Endometrial microvascular endothelial cells (primary cell): ENCODE results near the gene OTUD4. TPM values are rescaled to one million over a fixed set of nuclear protein-coding genes. Genes with fewer than 3 reads are reported as not detected.
"Not testable (repeated sequence)": the region's sequence is repeated elsewhere in the genome, so short reads cannot be mapped to it uniquely, and the experiment has no call there.

Experiments
- in situ Hi-C: cut with HindIII; loops from 2 replicates; pipeline ENCODE4 v1.10.0; 2017; ENCODE audit warnings: low sequenced_read_pairs, low pct_unique_long_range_greater_than_20kb; ENCODE audit errors: inconsistent ontology term
- total RNA-seq: library from RNA; depleted of rRNA; stranded (reverse); fragments of >200 nt; gene quantifications from one replicate; pipeline ENCODE4 v1.2.3, GENCODE V29; 2015; ENCODE audit errors: inconsistent ontology term

Gene OTUD4, protein sequence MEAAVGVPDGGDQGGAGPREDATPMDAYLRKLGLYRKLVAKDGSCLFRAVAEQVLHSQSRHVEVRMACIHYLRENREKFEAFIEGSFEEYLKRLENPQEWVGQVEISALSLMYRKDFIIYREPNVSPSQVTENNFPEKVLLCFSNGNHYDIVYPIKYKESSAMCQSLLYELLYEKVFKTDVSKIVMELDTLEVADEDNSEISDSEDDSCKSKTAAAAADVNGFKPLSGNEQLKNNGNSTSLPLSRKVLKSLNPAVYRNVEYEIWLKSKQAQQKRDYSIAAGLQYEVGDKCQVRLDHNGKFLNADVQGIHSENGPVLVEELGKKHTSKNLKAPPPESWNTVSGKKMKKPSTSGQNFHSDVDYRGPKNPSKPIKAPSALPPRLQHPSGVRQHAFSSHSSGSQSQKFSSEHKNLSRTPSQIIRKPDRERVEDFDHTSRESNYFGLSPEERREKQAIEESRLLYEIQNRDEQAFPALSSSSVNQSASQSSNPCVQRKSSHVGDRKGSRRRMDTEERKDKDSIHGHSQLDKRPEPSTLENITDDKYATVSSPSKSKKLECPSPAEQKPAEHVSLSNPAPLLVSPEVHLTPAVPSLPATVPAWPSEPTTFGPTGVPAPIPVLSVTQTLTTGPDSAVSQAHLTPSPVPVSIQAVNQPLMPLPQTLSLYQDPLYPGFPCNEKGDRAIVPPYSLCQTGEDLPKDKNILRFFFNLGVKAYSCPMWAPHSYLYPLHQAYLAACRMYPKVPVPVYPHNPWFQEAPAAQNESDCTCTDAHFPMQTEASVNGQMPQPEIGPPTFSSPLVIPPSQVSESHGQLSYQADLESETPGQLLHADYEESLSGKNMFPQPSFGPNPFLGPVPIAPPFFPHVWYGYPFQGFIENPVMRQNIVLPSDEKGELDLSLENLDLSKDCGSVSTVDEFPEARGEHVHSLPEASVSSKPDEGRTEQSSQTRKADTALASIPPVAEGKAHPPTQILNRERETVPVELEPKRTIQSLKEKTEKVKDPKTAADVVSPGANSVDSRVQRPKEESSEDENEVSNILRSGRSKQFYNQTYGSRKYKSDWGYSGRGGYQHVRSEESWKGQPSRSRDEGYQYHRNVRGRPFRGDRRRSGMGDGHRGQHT
- total RNA-seq = 17.4 TPM

DNA sequence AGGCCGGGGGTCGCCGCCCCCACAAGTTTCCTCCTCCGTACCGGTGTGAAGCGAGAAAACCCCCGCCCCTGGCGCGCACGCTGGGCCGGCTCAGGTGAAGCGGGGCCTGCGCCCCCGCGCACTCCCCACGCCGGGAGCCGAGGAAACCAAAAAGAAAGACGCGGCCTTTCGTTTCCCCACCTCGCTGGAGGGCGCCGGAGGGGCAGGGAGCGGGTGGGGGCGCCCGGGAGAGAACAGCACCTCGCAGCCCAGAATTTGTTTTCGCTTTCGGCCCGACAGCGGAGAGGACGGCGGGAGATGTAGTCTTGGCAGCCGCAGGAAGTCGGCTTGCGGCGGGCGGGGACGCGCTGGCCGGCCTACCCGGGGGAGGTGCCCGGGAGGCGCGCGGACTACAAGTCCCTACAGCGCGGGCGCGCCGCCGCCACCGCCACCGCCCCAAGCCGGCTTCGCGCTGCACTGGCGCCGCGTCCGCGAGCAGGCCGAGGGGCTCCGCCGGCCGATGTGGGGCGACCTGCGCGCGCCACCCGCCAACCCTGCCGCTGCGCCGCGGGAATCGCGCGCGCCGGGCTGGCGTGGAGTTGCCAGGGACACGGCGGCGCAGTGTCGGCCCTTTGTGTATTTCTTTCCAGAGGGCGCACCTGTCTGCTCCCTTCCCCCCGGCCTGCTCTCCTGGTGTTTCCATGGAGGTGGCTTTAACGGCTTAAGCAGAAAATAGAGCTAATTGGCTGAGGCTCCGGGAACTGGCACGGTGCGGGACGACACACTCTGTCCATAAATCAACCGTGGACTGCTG, at the start of gene OTUD4:
Gene OTUD4, minus strand, starts transcription at position 292 of the 793 bp plus-strand sequence. CDS start 616 bp downstream, outside the sequence.
- in situ Hi-C loops = loop anchor here (25.0 kb wide), 1 partner anchor 432 kb away; the partner anchor contains the start of gene MMAA

- in situ Hi-C loops = not testable (repeated sequence)
Measured at GRCh38 chr4:145223228-145223627, 42.8 kb upstream of the OTUD4 start.

DNA sequence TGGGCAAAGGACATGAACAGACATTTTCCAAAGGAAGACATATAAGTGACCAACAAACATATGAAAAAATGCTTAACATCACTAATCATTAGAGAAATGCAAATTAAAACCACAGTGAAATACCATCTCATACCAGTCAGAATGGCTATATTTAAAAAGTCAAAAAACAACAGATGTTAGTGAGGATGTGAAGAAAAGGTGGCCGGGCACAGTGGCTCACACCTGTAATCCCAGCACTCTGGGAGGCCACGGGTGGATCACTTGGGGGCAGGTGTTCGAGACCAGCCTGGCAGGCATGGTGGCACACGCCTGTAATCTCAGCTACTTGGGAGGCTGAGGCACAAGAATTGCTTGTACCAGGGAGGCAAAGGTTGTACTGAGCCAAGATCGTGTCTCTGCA, 41.1 kb upstream of the OTUD4 start:
- in situ Hi-C loops = not testable (repeated sequence)

GRCh38 chr4:145219090-145219489, 38.7 kb upstream of the OTUD4 start:
- in situ Hi-C loops = no loop called here

- in situ Hi-C loops = no loop called here
Measured at GRCh38 chr4:145218251-145218650, 37.9 kb upstream of the OTUD4 start.

DNA sequence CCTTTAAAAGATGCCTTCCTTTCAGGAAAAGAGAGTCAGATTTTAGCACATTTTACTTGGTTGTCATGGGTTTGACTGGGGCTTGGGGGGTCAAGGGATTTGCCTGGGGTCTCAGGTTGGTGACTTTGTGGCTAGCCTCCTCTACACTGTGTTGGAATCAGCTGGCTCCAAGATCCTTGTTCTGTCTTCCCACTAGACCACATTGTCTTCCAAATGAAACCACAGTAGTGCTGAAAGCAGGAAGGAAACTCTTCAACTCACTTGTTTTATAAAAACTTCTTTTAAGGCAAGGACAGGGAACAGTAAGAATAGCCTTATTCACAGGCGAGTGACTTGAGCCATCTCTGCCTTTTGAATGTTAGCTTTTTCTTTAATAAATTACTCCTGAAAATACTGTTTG, 37.0 kb upstream of the OTUD4 start:
- in situ Hi-C loops = no loop called here

DNA sequence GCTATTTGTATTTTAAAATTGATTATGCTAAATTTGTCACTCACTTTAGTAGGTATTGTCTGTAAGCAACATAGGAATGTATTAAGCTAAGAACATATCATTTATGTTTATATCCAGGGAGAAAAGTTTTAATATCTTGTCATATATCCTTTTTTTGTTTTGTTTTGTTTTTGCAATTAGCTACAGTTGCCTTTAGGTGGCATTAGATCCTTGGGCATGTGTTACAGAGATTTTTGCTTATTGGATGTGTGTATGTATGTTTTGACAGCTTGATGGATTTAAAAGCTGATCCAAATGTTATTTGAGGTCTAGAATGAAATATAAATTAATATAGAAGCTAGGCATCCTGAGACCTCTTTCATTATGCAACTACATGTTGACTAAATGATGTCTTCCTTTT, 36.1 kb upstream of the OTUD4 start:
- in situ Hi-C loops = no loop called here

- in situ Hi-C loops = no loop called here
Measured at GRCh38 chr4:145213245-145213644, 32.9 kb upstream of the OTUD4 start.

- in situ Hi-C loops = no loop called here
Measured at GRCh38 chr4:145207934-145208333, 27.5 kb upstream of the OTUD4 start.

DNA sequence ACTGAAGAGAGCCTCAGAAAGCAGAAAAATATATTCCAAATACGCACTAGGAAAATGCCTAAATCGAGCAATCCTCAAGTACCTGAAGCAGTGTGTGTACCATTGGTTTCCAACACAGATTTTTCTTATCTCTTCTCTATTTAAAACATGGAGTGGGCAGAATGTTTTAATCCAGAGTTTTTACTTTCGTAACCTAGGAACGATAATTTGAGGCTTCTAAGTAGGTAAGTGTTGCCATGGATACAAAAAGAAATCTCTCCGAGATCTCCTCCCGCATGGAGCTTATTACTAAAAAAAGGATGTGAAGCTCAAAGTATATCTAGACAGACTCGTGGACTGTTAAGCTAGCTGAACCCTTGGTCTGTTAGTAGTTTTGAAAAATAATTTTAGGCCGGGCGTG, 23.0 kb upstream of the OTUD4 start:
- in situ Hi-C loops = no loop called here

GRCh38 chr4:145200366-145200765, 20.0 kb upstream of the OTUD4 start:
- in situ Hi-C loops = no loop called here

- in situ Hi-C loops = loop anchor here (25.0 kb wide), 1 partner anchor 413 kb away; the partner anchor contains the start of gene MMAA
Measured at GRCh38 chr4:145199051-145199716, 18.8 kb upstream of the OTUD4 start.

GRCh38 chr4:145196747-145197146, 16.4 kb upstream of the OTUD4 start:
- in situ Hi-C loops = loop anchor here (25.0 kb wide), 1 partner anchor 416 kb away; the partner anchor contains the start of gene MMAA

GRCh38 chr4:145195167-145195952, 15.0 kb upstream of the OTUD4 start:
- in situ Hi-C loops = loop anchor here (25.0 kb wide), 1 partner anchor 417 kb away; the partner anchor contains the start of gene MMAA

DNA sequence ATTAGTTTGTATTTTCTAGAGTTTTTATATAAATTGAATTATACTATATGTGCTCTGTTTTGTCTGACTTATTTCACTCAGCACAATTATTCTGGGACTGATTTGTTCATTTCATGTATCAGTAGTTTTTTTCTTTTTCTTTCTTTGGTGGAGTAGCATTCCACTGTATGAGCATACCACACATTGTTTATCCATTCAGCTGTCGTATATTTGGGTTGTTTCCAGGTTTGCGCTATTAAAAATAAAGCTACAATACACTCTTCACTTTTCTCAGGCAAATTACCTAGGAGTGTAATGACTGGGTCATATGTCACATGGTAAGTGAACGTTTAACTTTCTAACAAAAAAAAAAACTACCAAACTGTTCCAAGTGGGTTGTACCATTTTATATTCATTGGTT, 9.6 kb upstream of the OTUD4 start:
- in situ Hi-C loops = loop anchor here (25.0 kb wide), 1 partner anchor 422 kb away; the partner anchor contains the start of gene MMAA

DNA sequence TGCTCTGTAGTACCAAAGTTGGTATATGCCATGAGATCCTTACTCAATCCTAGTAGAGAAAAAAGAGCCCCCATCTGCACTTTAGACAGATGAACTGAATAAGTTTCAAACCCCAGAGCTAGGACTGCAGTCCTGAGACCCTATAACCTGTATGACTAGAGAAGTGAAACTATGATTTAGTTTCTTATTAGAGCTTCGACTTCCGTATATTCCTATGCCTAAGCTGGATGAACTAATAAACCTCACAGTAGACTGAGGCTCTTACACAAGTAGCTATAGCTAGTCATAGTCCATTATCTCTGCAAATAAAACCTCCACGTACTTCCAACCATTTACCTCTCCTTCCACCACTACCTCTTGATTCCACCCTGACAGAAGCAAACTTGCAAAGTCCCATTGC, 6.3 kb upstream of the OTUD4 start:
- in situ Hi-C loops = loop anchor here (25.0 kb wide), 1 partner anchor 426 kb away; the partner anchor contains the start of gene MMAA

GRCh38 chr4:145183581-145183980, 3.2 kb upstream of the OTUD4 start:
- in situ Hi-C loops = loop anchor here (25.0 kb wide), 1 partner anchor 429 kb away; the partner anchor contains the start of gene MMAA
